GM18858 (cell line): ENCODE measurements around the gene IGSF9B.

Source experiments
- ATAC-seq: cut with Tn5 transposase; IDR thresholded peaks from one replicate; pipeline ENCODE4 v1.9.1; 2021; ENCODE audit not compliant: unreplicated experiment

Gene IGSF9B

GRCh38 chr11:133955081-133955891 lies 1.5 kb downstream of the IGSF9B start:
- no peak for ATAC-seq

GRCh38 chr11:133953999-133954398 lies 2.8 kb downstream of the IGSF9B start:
- ATAC-seq: no peak

- ATAC-seq: no peak
Observed at GRCh38 chr11:133953547-133953946, 3.2 kb downstream of the IGSF9B start.

- no peak for ATAC-seq
Observed at GRCh38 chr11:133952199-133953190, 4.3 kb downstream of the IGSF9B start.

GRCh38 chr11:133951327-133952198 lies 5.2 kb downstream of the IGSF9B start:
- ATAC-seq: no peak

GRCh38 chr11:133950874-133951326 lies 5.9 kb downstream of the IGSF9B start:
- no peak for ATAC-seq

- no peak for ATAC-seq
Observed at GRCh38 chr11:133950421-133950820, 6.3 kb downstream of the IGSF9B start.

- no peak for ATAC-seq
Observed at GRCh38 chr11:133949129-133949528, 7.6 kb downstream of the IGSF9B start.

- no peak for ATAC-seq
Observed at GRCh38 chr11:133948711-133949110, 8.1 kb downstream of the IGSF9B start.

GRCh38 chr11:133947321-133947756 lies 9.4 kb downstream of the IGSF9B start:
- ATAC-seq: no peak

GRCh38 chr11:133946541-133947318 lies 10.0 kb downstream of the IGSF9B start:
- ATAC-seq: no peak

- ATAC-seq: no peak
Observed at GRCh38 chr11:133946051-133946450, 10.7 kb downstream of the IGSF9B start.

- ATAC-seq: no peak
Observed at GRCh38 chr11:133945087-133945974, 11.4 kb downstream of the IGSF9B start.

- ATAC-seq: no peak
Observed at GRCh38 chr11:133943950-133944698, 12.6 kb downstream of the IGSF9B start.

- no peak for ATAC-seq
Observed at GRCh38 chr11:133942577-133942976, 14.2 kb downstream of the IGSF9B start.

- ATAC-seq: no peak
Observed at GRCh38 chr11:133941546-133941945, 15.2 kb downstream of the IGSF9B start.

- ATAC-seq: no peak
Observed at GRCh38 chr11:133940034-133940433, 16.7 kb downstream of the IGSF9B start.

GRCh38 chr11:133939558-133939957 lies 17.2 kb downstream of the IGSF9B start:
- ATAC-seq: no peak
